Ovary (tissue), 9 donors: ENCODE data around the gene ETV3L. TPM values are rescaled to one million over a fixed set of nuclear protein-coding genes. Genes with fewer than 3 reads are reported as not detected.
"Not testable (repeated sequence)": the region's sequence is repeated elsewhere in the genome, so short reads cannot be mapped to it uniquely, and the experiment has no call there.

Experiments used
- DNase-seq, 5 donors: peaks; one replicate each; pipeline ENCODE4 v3.0.0-alpha.2; 2019 to 2020
- H3K27ac ChIP-seq, 2 donors: fragments of 200-600 bp; one replicate each; pipeline versions ENCODE4 v1.5.1 to v1.8.0; 2019 to 2022
- H3K27me3 ChIP-seq: fragments of 200-600 bp; one replicate; pipeline ENCODE4 v1.8.0; 2022
- H3K36me3 ChIP-seq: fragments of 200-600 bp; sonication (generic); one replicate; pipeline ENCODE4 v1.5.1; 2019
- H3K4me1 ChIP-seq: one replicate; pipeline ENCODE4 v1.8.1; 2013; ENCODE audit warnings: mild to moderate bottlenecking, moderate library complexity; ENCODE audit not compliant: insufficient read depth
- H3K4me3 ChIP-seq: fragments of 200-600 bp; sonication (generic); one replicate; pipeline ENCODE4 v1.5.1; 2017
- H3K9me3 ChIP-seq, 2 donors: fragments of 200-600 bp in 1 of 2; sonication (generic) in 1 of 2; one replicate each; pipeline versions ENCODE4 v1.5.1 to v1.8.1; 2013 to 2019; ENCODE audit warnings: mild to moderate bottlenecking in 1 of 2, moderate library complexity in 1 of 2
- EP300 ChIP-seq: sonication (generic); formaldehyde crosslinking; IDR thresholded peaks from one replicate; pipeline ENCODE4 v1.6.1; 2017; ENCODE audit warnings: antibody characterized with exemption
- POLR2A ChIP-seq: fragments of 450-650 bp; IDR thresholded peaks from one replicate; pipeline ENCODE4 v1.6.1; 2017; ENCODE audit warnings: antibody characterized with exemption, mild to moderate bottlenecking, moderate library complexity
- WGBS, 3 donors: extraction: QIAGEN DNeasy Blood & Tissue Kit in 1 of 3; methylation state at CpG; one replicate each; pipeline versions ENCODE4 v1.1.5 to v1.1.7; 2013 to 2017; 5-methylcytosine and 5-hydroxymethylcytosine counted together
- intact Hi-C, 4 donors: fragments of 100-400 bp; cut with DNase I; formaldehyde crosslinking; loops; one replicate each; pipeline versions ENCODE4 v1.11.0 to v1.15.1; 2022 to 2023
- polyA plus RNA-seq, 2 donors: library from polyadenylated mRNA; stranded (reverse); fragments of 200-250 nt in 1 of 2; fragments of 350-450 nt in 1 of 2; fragmentation: Illumina TruSeq in 1 of 2; extraction: RNeasy Lipid Tissue Mini Kit (QIAGEN cat#74804) in 1 of 2; gene quantifications; one replicate each; pipeline ENCODE4 v1.2.3, GENCODE V29; 2013 to 2014
- total RNA-seq, 7 donors: library from RNA; depleted of rRNA in 2 of 7; stranded (reverse); fragments of >200 nt in 2 of 7; fragmentation: NEBNext Ultra II Directional in 3 of 7; extraction: Animal tissue kit (Norgen Biotek cat#: 25700) in 3 of 7; gene quantifications; one replicate each; pipeline versions ENCODE4 v1.1.0 to v1.2.4, GENCODE V29; 2016 to 2023
- TF ChIP-seq, protein P1 (sequence below), 3 donors: fragments of 450-650 bp in 2 of 3; fragments of 200-600 bp in 1 of 3; IDR thresholded peaks; one replicate each; pipeline versions ENCODE4 v1.5.1 to v1.8.0; 2016 to 2022; ENCODE audit warnings: antibody characterized with exemption in 3 of 3, mild to moderate bottlenecking in 1 of 3
- donor health status: DM: no; HTN: no; CAD: no; lungs with moderate emphysema.
- donor health status: DM: no; HTN: no; CAD: no.
- donor health status: Bipolar disorder and iron deficiency.
- donor health status: DM: yes; HTN: yes; CAD: no.
- donor health status: DM: no; HTN: no; CAD: no.
- donor health status: DM: yes; HTN: yes; CAD: no.

Gene ETV3L
- total and polyA plus RNA-seq, 9 donors: not detected

DNA sequence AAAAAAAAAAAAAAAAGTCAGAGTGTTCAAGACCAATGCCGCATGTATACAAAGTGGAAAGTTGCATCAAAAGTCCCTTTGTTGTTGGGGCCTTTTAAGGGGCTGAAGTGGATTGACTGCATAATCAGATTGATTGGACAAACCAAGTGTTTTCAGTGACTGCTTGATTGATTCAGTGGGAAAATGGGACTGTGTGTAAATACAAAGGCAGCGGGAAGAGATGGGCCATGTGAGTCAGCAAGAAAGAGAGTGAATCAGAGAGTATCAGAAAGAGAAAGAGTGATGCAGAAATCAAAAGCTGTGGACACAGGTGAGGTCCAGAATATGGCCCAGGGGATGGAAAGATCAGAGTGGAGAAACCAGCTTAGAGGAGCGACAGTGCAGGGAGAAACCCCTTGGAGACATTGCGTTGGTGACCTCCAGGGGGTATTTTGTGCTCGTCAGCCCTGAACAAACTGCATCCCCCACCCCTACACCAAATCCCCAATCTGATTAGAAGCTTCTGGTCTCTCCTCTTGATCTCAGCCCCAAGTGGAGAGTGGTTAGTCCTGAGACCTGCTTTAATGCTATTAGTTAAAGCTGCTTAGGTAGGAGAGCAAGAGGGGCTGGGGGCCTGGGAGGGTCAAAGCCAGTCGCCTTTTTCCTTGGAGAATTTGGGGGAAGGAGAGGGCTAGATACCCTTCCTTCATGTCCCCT lies 5.1 kb upstream of the ETV3L start:
- WGBS, 3 donors: 70 to 74% (median 72%) methylated on average over 6 of the region's 6 CpGs
- intact Hi-C loops: no loop called here

GRCh38 chr1:157103268-157103667 lies 3.7 kb upstream of the ETV3L start:
- Histone ChIP-seq H3K36me3 (no peaks in the 10 kb centered on the region), H3K27me3 (no peaks in the 10 kb centered on the region), H3K9me3 (no peaks in the 10 kb centered on the region), H3K4me1 (no peaks in the 10 kb centered on the region), H3K27ac (no peak overlapping the region), H3K4me3 (no peak overlapping the region)
- no peak for DNase-seq
- no peak for TF ChIP-seq POLR2A
- TF ChIP-seq EP300: no peak
- TF ChIP-seq, protein P1, sequence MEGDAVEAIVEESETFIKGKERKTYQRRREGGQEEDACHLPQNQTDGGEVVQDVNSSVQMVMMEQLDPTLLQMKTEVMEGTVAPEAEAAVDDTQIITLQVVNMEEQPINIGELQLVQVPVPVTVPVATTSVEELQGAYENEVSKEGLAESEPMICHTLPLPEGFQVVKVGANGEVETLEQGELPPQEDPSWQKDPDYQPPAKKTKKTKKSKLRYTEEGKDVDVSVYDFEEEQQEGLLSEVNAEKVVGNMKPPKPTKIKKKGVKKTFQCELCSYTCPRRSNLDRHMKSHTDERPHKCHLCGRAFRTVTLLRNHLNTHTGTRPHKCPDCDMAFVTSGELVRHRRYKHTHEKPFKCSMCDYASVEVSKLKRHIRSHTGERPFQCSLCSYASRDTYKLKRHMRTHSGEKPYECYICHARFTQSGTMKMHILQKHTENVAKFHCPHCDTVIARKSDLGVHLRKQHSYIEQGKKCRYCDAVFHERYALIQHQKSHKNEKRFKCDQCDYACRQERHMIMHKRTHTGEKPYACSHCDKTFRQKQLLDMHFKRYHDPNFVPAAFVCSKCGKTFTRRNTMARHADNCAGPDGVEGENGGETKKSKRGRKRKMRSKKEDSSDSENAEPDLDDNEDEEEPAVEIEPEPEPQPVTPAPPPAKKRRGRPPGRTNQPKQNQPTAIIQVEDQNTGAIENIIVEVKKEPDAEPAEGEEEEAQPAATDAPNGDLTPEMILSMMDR (IDR thresholded peaks at IDR 0.05): no peak
- 53 to 58% (median 56%) methylated on average over 5 of the region's 5 CpGs for WGBS, 3 donors
- intact Hi-C loops: no loop called here

More for the DNA sequence above, 5.1 kb upstream of the ETV3L start:
- Histone ChIP-seq H3K4me1 (no peaks in the 10 kb centered on the region), H3K27me3 (no peaks in the 10 kb centered on the region), H3K9me3 (no peaks in the 10 kb centered on the region), H3K36me3 (no peaks in the 10 kb centered on the region), H3K4me3 (no peak overlapping the region), H3K27ac (no peak overlapping the region)
- DNase-seq: no peak
- TF ChIP-seq, protein P1 (IDR thresholded peaks at IDR 0.05): no peak
- no peak for TF ChIP-seq POLR2A
- TF ChIP-seq EP300: no peak

DNA sequence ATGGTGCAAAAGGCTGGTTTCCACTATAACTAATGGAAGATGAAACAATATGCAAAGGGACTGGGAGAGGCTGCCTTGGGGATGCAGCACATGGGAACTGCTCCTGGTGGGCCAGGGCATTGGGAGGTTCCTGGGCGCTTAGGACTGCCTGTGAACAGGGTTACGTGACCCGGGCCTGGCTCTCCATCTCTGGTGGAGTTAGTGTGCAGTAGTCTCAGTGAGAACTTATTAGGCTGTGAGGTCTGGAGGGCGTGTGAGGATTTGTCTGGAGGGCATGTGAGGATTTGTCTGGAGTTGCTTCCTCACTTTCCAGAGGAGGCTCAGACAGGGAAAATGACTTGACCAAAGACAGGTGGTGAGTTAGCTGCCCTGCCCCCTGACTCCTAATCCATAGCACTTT lies 1.5 kb upstream of the ETV3L start:
- no peak for TF ChIP-seq EP300
- no peak for TF ChIP-seq POLR2A
- TF ChIP-seq, protein P1 (IDR thresholded peaks at IDR 0.05): no peak
- Histone ChIP-seq H3K27ac (no peak overlapping the region), H3K4me3 (no peak overlapping the region), H3K4me1 (no peaks in the 10 kb centered on the region), H3K27me3 (no peaks in the 10 kb centered on the region), H3K9me3 (no peaks in the 10 kb centered on the region), H3K36me3 (no peaks in the 10 kb centered on the region)
- WGBS, 3 donors: 82 to 88% (median 83%) methylated on average over 4 of the region's 4 CpGs
- DNase-seq: no peak
- intact Hi-C loops: no loop called here

GRCh38 chr1:157098987-157099632 lies 498 bp downstream of the ETV3L start:
- H3K27ac ChIP-seq, H3K9me3 ChIP-seq, H3K27me3 ChIP-seq, H3K4me1 ChIP-seq, DNase-seq, H3K36me3 ChIP-seq, H3K4me3 ChIP-seq: not testable (repeated sequence)
- intact Hi-C loops: loop anchor here in 1 of 4 donors (10.0 kb wide), 1 partner anchor 396 kb away; no protein-coding TSS in a partner anchor
- WGBS, 3 donors: 84 to 88% (median 86%) methylated on average over 16 to 17 of the region's 17 CpGs

- Histone ChIP-seq H3K9me3 (no peaks in the 10 kb centered on the region), H3K27me3 (no peaks in the 10 kb centered on the region), H3K4me1 (no peaks in the 10 kb centered on the region), H3K4me3 (no peak overlapping the region), H3K27ac (no peak overlapping the region), H3K36me3 (no peaks in the 10 kb centered on the region)
- TF ChIP-seq POLR2A (no peak), EP300 (no peak)
- TF ChIP-seq, protein P1 (IDR thresholded peaks at IDR 0.05): no peak
- WGBS, 3 donors: 91 to 98% (median 94%) methylated on average over 9 of the region's 9 CpGs
- no peak for DNase-seq
- intact Hi-C loops: loop anchor here in 1 of 4 donors (10.0 kb wide), 1 partner anchor 396 kb away; no protein-coding TSS in a partner anchor
Measured at GRCh38 chr1:157098519-157098918, 1.1 kb downstream of the ETV3L start.
